ENCODE measurements around the gene DCPS.

GRCh38 chr11:126346586-126346940, 42.7 kb downstream of the DCPS start:
- no peak for TF ChIP-seq ZNF274 (IDR thresholded peaks at IDR 0.05; ENCODE audit: low read depth, low read length)
- TF ChIP-seq CTCF (IDR thresholded peaks at IDR 0.05 in 2 of 3, conservative IDR thresholded peaks at IDR 0.05 in 1 of 3; ENCODE audit: borderline replicate concordance in 1 of 3, insufficient read depth in 1 of 3, low read depth in 2 of 3, low read length in 2 of 3) = no peak
- no peak for TF ChIP-seq EZH2 (IDR thresholded peaks at IDR 0.05)
- TF ChIP-seq POLR2AphosphoS5 (IDR thresholded peaks at IDR 0.05; ENCODE audit: low read depth, low read length) = no peak
- no peak for TF ChIP-seq POLR2A (IDR thresholded peaks at IDR 0.05; ENCODE audit: borderline replicate concordance, extremely low read depth, insufficient read depth, insufficient read length)
- TF ChIP-seq REST (IDR thresholded peaks at IDR 0.05; ENCODE audit: low read depth) = no peak
- no peak for TF ChIP-seq SIN3A (IDR thresholded peaks at IDR 0.05; ENCODE audit: low read depth)
- TF ChIP-seq ZFX (IDR thresholded peaks at IDR 0.05) = no peak
